Measurements from ENCODE around the gene MCC.

MCC gene

GRCh38 chr5:113119246-113119924 is 368.9 kb downstream of the MCC start:
- peak overlapping the region; percentile 9 for H3K27ac ChIP-seq
- TF ChIP-seq CTCF (conservative IDR thresholded peaks at IDR 0.05) (no peak), ZFX (IDR thresholded peaks at IDR 0.05) (no peak)

GRCh38 chr5:113118765-113119164 is 369.5 kb downstream of the MCC start:
- H3K27ac ChIP-seq: peak overlapping the region; percentile 9
- TF ChIP-seq CTCF (conservative IDR thresholded peaks at IDR 0.05) (no peak), ZFX (IDR thresholded peaks at IDR 0.05) (no peak)

- H3K27ac ChIP-seq: peak overlapping the region; percentile 9; the same call in 1 of the 2 replicates
- TF ChIP-seq CTCF (conservative IDR thresholded peaks at IDR 0.05) (no peak), ZFX (IDR thresholded peaks at IDR 0.05) (no peak)
Observed at GRCh38 chr5:113118298-113118697, 370.0 kb downstream of the MCC start.

- TF ChIP-seq CTCF (conservative IDR thresholded peaks at IDR 0.05) (no peak), ZFX (IDR thresholded peaks at IDR 0.05) (no peak)
- peak overlapping the region; percentile 9; the same call in 1 of the 2 replicates for H3K27ac ChIP-seq
Observed at GRCh38 chr5:113117543-113118115, 370.6 kb downstream of the MCC start.

- TF ChIP-seq CTCF (conservative IDR thresholded peaks at IDR 0.05): no peak
- TF ChIP-seq ZFX (IDR thresholded peaks at IDR 0.05): no peak
- H3K27ac ChIP-seq: no peak overlapping the region
Observed at GRCh38 chr5:113115956-113116355, 372.3 kb downstream of the MCC start.

- no peak overlapping the region for H3K27ac ChIP-seq
- TF ChIP-seq CTCF (conservative IDR thresholded peaks at IDR 0.05) (no peak), ZFX (IDR thresholded peaks at IDR 0.05) (no peak)
Observed at GRCh38 chr5:113115061-113115460, 373.2 kb downstream of the MCC start.

- no peak for TF ChIP-seq CTCF (conservative IDR thresholded peaks at IDR 0.05)
- no peak for TF ChIP-seq ZFX (IDR thresholded peaks at IDR 0.05)
- H3K27ac ChIP-seq: no peak overlapping the region
Observed at GRCh38 chr5:113114559-113114958, 373.7 kb downstream of the MCC start.
